Bronchial smooth muscle cell (primary cell): ENCODE measurements around the gene GRSF1. TPM values are rescaled to one million over a fixed set of nuclear protein-coding genes. Genes with fewer than 3 reads are reported as not detected.

Experiments used
- total RNA-seq: library from RNA; depleted of rRNA; stranded (reverse); fragments of >200 nt; gene quantifications from 2 replicates; pipeline ENCODE4 v1.2.1, GENCODE V29; 2014

GRSF1 gene, protein sequence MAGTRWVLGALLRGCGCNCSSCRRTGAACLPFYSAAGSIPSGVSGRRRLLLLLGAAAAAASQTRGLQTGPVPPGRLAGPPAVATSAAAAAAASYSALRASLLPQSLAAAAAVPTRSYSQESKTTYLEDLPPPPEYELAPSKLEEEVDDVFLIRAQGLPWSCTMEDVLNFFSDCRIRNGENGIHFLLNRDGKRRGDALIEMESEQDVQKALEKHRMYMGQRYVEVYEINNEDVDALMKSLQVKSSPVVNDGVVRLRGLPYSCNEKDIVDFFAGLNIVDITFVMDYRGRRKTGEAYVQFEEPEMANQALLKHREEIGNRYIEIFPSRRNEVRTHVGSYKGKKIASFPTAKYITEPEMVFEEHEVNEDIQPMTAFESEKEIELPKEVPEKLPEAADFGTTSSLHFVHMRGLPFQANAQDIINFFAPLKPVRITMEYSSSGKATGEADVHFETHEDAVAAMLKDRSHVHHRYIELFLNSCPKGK
- 69.4 and 80.4 TPM in 2 replicates for total RNA-seq

DNA sequence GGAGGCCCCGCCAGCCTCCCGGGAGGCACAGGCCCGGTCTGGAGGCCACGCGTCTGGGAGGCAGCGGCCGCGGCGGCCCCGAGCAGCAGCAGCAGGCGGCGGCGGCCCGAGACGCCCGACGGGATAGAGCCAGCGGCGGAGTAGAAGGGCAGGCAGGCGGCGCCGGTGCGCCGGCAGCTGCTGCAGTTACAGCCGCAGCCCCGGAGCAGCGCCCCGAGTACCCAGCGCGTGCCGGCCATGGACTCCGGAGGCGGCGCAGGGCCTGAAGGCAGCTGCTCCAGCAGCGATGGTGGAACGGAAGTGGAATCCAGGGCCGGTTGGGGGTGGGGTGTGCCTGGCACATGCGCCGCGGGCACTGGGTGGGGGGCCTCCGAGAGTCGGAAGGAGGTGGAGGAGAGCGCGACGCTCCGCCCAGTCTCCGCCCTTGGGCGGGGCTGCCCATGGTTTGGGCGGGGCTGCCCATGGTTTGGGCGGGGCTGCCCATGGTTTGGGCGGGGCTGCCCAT is at the start of gene GRSF1:
GRSF1 (minus strand) TSS at position 302 of the 505 bp plus-strand sequence; CDS start at position 239, 63 bp downstream.

Other genes with a start within 250 kb of the GRSF1 start
- not detected in 2 replicates for gene AMBN, start 247.6 kb downstream of the GRSF1 start, total RNA-seq
- 0.94 TPM in 1 of 2 replicates, not detected in the other for gene ENAM, start 211.1 kb downstream of the GRSF1 start, total RNA-seq
- 0.34 and 2.7 TPM in 2 replicates for gene JCHAIN, start 173.4 kb downstream of the GRSF1 start, total RNA-seq
- gene UTP3, start 151.4 kb downstream of the GRSF1 start, total RNA-seq = 19.4 and 19.5 TPM in 2 replicates
- 66.6 and 84.2 TPM in 2 replicates for gene RUFY3, start 117.9 kb downstream of the GRSF1 start, total RNA-seq
- gene MOB1B, start 62.5 kb upstream of the GRSF1 start, total RNA-seq = 4.2 and 8.7 TPM in 2 replicates
- 4.1 and 7.4 TPM in 2 replicates for gene DCK, start 153.8 kb upstream of the GRSF1 start, total RNA-seq